NCI-H1930 (cell line): Measurements from ENCODE around the gene ZFHX2.

ENCODE experiments used
- DNase-seq, 2 experiments: peaks; one replicate each; lab custom pipeline; 2025; lab: John Stamatoyannopoulos, UW

Gene ZFHX2

GRCh38 chr14:23518709-23519108, 32.9 kb downstream of the ZFHX2 start:
- no peak for DNase-seq

GRCh38 chr14:23517650-23518326, 33.8 kb downstream of the ZFHX2 start:
- DNase-seq: no peak

- DNase-seq: no peak
Measured at GRCh38 chr14:23514644-23514957, 37.0 kb downstream of the ZFHX2 start.

GRCh38 chr14:23513818-23514643, 37.5 kb downstream of the ZFHX2 start:
- no peak for DNase-seq

- no peak for DNase-seq
Measured at GRCh38 chr14:23513005-23513817, 38.4 kb downstream of the ZFHX2 start.

GRCh38 chr14:23512156-23512555, 39.4 kb downstream of the ZFHX2 start:
- no peak for DNase-seq

GRCh38 chr14:23494223-23494622, 57.3 kb downstream of the ZFHX2 start:
- DNase-seq: no peak

GRCh38 chr14:23492618-23493272, 58.8 kb downstream of the ZFHX2 start:
- DNase-seq: no peak

- DNase-seq: no peak
Measured at GRCh38 chr14:23487216-23487615, 64.3 kb downstream of the ZFHX2 start.

- DNase-seq: no peak
Measured at GRCh38 chr14:23486036-23486435, 65.5 kb downstream of the ZFHX2 start.

- DNase-seq: no peak
Measured at GRCh38 chr14:23485326-23485725, 66.2 kb downstream of the ZFHX2 start.

GRCh38 chr14:23483236-23483854, 68.2 kb downstream of the ZFHX2 start:
- DNase-seq: peak in 1 of 2 experiments; percentile 27

- DNase-seq: no peak
Measured at GRCh38 chr14:23482823-23483148, 68.8 kb downstream of the ZFHX2 start.

- no peak for DNase-seq
Measured at GRCh38 chr14:23481979-23482822, 69.4 kb downstream of the ZFHX2 start.

- no peak for DNase-seq
Measured at GRCh38 chr14:23481362-23481970, 70.1 kb downstream of the ZFHX2 start.

- peak in 1 of 2 experiments; percentile 46 for DNase-seq
Measured at GRCh38 chr14:23478109-23478759, 73.3 kb downstream of the ZFHX2 start.

- DNase-seq: no peak
Measured at GRCh38 chr14:23470947-23471346, 80.6 kb downstream of the ZFHX2 start.
